Activated CD4-positive, alpha-beta T cell treated with anti-CD3 and anti-CD28 coated beads, Interleukin-2, amount 10 ng/mL, durations not matched to agents 24 days and 14 days (primary cell): ENCODE measurements around the gene GALNT9. TPM values are rescaled to one million over a fixed set of nuclear protein-coding genes. Genes with fewer than 3 reads are reported as not detected.

Experiments
- DNase-seq: peaks from one replicate; pipeline ENCODE4 v3.0.0; 2022
- H3K27ac Mint-ChIP-seq: one replicate; pipeline ENCODE4 v1.8.0; 2022; ENCODE audit warnings: mild to moderate bottlenecking, mixed read lengths
- H3K27me3 Mint-ChIP-seq: one replicate; pipeline ENCODE4 v1.8.0; 2022; ENCODE audit warnings: mixed read lengths
- H3K36me3 Mint-ChIP-seq: one replicate; pipeline ENCODE4 v1.8.0; 2022; ENCODE audit warnings: low read depth, mild to moderate bottlenecking, mixed read lengths
- H3K4me1 Mint-ChIP-seq: one replicate; pipeline ENCODE4 v1.8.0; 2021; ENCODE audit warnings: mixed read lengths
- H3K4me3 Mint-ChIP-seq: one replicate; pipeline ENCODE4 v1.8.0; 2022; ENCODE audit warnings: mild to moderate bottlenecking, moderate library complexity, mixed read lengths
- H3K9me3 Mint-ChIP-seq: one replicate; pipeline ENCODE4 v1.8.0; 2021; ENCODE audit warnings: mixed read lengths
- intact Hi-C: fragments of 100-400 bp; cut with micrococcal nuclease; formaldehyde crosslinking; loops from one replicate; pipeline ENCODE4 v1.15.1; 2023
- total RNA-seq: library from RNA; stranded (reverse); gene quantifications from 2 replicates; pipeline ENCODE4 v1.2.3, GENCODE V29; 2022

GALNT9 gene
- total RNA-seq, 1 donor from 2014 or later = not detected

DNA sequence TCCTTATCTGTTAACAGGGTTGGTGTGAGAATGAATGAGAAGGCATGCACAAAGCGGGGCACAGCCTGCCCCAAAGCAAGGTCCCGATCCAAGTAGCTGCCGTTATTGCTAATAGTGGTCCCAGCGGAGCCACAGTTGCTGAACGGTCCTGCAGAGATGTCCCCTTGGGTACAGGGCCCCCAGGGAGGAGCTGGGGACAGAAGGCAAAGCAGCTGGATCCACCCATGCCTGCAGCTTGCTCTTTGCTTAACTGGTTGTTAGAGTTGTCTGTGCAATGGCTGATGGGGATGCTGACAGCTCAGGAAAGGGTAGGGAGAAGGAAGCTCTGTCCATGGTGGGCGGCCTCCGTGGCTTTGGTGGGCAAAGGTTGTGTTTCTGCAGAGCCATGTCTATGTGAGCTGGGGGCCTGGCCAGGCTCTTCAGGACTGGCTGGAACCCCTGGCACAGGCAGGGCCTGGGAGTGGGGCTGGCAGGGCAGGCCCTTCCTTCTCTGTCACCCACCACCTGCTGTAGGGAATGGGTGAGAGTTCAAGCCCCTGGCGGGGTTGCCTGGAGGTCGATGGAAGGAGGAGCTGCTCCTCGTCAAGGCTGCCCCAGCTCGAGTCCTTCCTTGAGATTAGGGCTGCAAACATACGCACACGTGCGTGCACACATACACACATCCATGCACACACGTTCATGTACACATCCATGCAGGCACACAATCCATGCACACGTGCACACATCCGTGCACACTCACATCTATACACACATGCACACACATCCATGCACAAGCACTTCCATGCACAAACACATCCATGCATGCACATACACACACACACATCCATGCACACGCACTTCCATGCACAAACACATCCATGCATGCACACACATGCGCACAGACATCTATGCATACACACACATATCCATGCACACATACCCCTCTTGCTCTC lies 149.7 kb downstream of the GALNT9 start:
- H3K9me3 Mint-ChIP-seq = no peaks in the 10 kb centered on the region
- H3K4me3 Mint-ChIP-seq = no peak overlapping the region
- H3K27ac Mint-ChIP-seq = no peak overlapping the region
- peaks cover 19% of the 10 kb centered on the region for H3K4me1 Mint-ChIP-seq
- intact Hi-C loops = no loop called here
- H3K36me3 Mint-ChIP-seq = peaks cover 2% of the 10 kb centered on the region
- H3K27me3 Mint-ChIP-seq = peaks cover 8% of the 10 kb centered on the region
- no peak for DNase-seq

DNA sequence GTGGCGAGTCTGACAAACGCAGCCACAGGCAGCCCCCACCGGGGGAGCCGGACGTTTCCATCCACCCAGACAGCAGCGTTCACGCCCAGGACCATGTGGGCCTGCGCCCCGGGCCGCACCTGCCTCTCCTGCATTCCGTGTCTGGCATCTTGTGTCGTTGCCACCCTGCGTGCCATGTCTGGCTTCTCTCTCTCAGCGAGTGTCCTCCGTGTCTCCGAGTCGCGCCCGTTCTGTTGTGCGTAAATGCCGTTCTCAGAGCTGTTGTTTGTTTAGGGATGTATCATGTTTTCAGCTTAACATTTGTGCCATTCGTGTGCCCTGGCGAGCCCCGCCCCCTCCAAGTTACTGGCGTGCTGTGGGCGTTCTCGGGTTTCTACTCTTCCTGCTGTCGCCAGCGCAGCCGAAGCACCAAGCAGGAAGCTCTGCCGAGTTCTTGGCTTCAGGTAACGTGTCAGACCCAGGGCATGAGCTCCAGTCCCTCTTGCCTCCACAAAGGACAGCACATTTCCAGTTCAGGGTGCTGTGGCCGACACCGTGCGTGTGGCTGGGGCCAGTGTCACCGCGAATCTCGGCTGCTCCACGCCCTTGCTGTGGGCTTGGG lies 150.5 kb downstream of the GALNT9 start:
- intact Hi-C loops = no loop called here
- Mint-ChIP-seq H3K27ac (peak overlapping the region; percentile 50), H3K4me3 (peak overlapping the region; percentile 63), H3K9me3 (no peaks in the 10 kb centered on the region), H3K36me3 (no peaks in the 10 kb centered on the region), H3K27me3 (peaks cover 4% of the 10 kb centered on the region), H3K4me1 (peaks cover 16% of the 10 kb centered on the region)
- DNase-seq = peak; percentile 80

DNA sequence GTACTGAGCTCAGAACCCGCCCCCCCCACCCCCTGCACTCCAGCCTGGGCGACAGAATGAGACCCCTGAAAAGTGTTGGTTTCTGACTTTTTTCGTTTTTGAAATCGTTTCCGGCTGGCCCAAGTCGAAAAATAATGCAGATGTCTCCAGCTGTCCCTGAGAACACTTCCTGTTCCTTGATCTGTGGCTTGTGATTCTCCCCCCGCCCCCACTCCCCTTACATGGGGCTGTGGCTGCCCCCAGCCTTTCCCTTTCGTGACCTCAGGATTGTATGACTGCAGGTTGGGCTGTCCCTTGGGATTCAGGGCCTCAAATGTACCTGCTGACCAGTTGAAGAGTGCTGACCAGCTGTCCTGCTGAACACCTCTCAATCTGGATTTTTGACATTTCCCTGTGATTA lies 151.1 kb downstream of the GALNT9 start:
- peaks cover 17% of the 10 kb centered on the region for H3K4me1 Mint-ChIP-seq
- no peaks in the 10 kb centered on the region for H3K36me3 Mint-ChIP-seq
- no peak for DNase-seq
- intact Hi-C loops = no loop called here
- H3K4me3 Mint-ChIP-seq = peak overlapping the region; percentile 63
- no peaks in the 10 kb centered on the region for H3K9me3 Mint-ChIP-seq
- H3K27me3 Mint-ChIP-seq = peaks cover 2% of the 10 kb centered on the region
- no peak overlapping the region for H3K27ac Mint-ChIP-seq

DNA sequence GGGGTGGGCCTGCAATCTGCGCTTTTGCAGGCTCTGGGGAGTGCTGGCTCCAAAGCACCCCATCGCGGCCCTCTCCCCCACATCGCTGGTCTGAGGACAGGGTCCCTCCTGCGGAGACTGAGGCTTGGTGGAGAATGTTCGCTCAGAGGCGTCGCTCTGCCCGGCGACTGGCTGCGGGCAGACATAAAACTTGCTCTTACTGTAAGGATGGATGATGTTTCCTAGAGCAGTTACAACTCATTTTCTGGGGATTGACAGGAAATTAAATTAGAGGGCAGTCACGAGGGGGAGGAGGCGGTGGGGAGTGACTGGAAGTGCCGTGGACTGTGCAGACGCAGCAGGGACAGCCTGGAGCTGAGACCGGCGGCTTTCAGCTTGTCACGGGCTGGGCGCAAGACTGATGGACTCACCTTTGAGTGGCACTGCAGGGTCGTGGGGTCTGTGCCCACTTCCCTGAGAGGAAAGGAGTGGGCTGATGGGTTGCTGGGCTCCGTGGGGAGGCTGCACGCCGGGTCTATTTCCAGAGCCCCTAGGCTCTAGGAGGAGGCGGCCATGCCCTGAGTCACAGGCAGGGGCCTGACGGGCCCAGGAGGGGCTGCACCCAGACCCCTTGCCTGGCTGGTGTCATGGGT lies 152.4 kb downstream of the GALNT9 start:
- intact Hi-C loops = no loop called here
- Mint-ChIP-seq H3K4me3 (no peak overlapping the region), H3K4me1 (peaks cover 25% of the 10 kb centered on the region), H3K36me3 (no peaks in the 10 kb centered on the region), H3K27ac (no peak overlapping the region), H3K9me3 (no peaks in the 10 kb centered on the region), H3K27me3 (peaks cover 2% of the 10 kb centered on the region)
- no peak for DNase-seq

DNA sequence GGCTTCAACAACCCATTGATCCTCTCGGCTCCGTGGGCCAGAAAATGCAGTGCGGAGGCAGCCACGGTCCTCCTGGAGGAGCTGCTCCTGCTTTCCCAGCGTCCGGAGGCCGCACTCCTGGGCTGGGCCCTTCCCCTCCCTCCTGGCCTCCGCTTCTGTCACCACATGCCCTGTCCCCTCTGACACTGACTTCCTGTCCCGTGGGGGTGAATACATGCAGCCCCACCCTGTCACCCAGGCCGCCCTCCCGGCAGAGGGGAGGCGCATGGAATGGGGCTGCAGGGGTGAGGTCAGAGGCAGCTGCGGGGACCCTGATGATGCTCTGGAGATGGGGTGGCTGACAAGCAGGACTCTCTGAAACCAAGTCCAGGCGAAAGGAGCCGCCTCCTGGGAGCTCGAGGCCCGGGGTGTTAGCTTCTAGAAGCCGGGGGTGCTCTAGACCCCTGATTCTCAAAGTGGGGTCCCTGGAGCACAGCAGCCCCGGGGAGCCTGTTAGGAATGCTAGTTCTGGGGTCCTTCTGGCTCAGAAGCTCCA lies 152.9 kb downstream of the GALNT9 start:
- Mint-ChIP-seq H3K27me3 (peaks cover 2% of the 10 kb centered on the region), H3K27ac (no peak overlapping the region), H3K36me3 (no peaks in the 10 kb centered on the region), H3K9me3 (no peaks in the 10 kb centered on the region), H3K4me3 (no peak overlapping the region), H3K4me1 (peaks cover 25% of the 10 kb centered on the region)
- intact Hi-C loops = no loop called here
- no peak for DNase-seq

DNA sequence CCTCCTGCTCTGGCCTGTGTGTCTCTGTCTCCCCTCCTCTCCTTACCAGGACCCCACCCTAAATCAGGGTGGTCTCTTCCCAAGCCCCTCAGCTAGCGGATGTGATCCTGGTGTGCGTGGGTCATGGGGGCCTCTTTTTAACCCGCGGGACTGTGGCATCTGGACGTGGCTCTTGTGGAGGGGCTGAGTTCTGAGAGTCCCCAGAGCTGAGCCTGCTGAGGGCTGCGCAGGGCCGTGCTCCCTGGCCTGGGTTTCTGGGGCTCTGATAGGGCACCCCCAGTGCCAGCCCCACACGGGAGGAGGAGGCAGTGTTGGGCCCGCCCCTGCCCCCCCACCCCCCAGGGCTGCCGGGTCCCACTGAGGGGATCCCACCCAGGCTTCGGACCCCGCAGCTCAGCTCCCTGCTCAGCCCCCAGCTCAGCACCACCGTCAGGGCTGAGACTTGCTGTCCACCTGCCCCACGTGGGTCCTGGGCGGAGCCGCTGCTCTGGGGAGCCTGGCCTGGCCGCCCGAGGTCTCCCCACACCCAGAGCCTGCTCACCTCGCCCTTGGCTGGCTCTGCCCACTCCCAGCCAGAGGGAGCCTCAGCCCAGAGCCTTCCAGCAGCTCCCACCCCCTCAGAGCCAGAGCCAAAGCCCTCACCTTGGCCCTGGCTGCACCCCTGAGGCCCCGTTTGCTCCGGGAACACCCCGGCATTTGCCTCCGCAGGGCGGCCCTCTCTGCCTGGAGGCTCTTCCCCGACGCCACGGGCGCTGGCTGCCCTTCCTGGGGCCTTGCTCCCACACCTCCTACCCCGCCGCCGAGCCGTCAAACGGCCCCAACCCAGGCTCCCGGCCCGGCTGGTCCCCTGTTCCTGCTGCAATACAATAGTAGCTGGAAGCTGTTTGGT lies 153.6 kb downstream of the GALNT9 start:
- peaks cover 25% of the 10 kb centered on the region for H3K4me1 Mint-ChIP-seq
- no peak overlapping the region for H3K4me3 Mint-ChIP-seq
- H3K27ac Mint-ChIP-seq = no peak overlapping the region
- no peaks in the 10 kb centered on the region for H3K9me3 Mint-ChIP-seq
- H3K36me3 Mint-ChIP-seq = no peaks in the 10 kb centered on the region
- no peak for DNase-seq
- H3K27me3 Mint-ChIP-seq = peaks cover 2% of the 10 kb centered on the region
- intact Hi-C loops = no loop called here

DNA sequence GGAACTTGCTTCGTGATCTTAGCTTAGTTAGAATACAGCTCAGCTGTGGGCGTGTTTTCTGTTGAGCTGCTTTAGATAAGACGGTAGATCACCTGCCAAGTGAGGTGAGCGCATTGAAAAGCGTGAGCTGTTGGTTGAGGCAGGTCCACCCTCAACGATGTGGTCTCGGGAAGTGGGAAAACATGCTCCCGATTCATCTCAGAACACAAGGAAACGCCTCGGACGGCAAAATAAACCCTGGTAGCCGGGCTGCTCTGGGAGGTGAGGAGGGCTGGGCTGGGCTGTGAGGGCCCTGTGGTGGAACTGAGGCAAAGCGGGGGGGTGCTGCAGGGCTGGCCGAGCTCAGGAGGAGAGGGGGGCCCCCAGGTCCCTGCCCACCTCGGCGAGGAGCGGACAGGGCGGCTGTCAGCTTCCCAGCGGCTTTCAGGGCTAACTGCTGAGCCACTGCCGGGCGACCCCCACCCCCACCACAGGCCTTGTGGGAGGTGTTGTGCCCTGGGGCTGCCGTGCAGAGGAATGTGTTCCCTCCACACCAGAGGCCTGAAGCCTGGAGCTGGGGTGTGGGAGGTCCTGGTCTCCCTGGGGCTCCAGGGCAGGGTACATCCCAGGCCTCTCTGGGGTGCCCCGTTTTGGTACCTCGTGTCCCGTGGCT lies 154.4 kb downstream of the GALNT9 start:
- Mint-ChIP-seq H3K27me3 (peaks cover 2% of the 10 kb centered on the region), H3K4me3 (no peak overlapping the region), H3K4me1 (peaks cover 22% of the 10 kb centered on the region), H3K36me3 (no peaks in the 10 kb centered on the region), H3K9me3 (no peaks in the 10 kb centered on the region), H3K27ac (no peak overlapping the region)
- intact Hi-C loops = no loop called here
- no peak for DNase-seq

DNA sequence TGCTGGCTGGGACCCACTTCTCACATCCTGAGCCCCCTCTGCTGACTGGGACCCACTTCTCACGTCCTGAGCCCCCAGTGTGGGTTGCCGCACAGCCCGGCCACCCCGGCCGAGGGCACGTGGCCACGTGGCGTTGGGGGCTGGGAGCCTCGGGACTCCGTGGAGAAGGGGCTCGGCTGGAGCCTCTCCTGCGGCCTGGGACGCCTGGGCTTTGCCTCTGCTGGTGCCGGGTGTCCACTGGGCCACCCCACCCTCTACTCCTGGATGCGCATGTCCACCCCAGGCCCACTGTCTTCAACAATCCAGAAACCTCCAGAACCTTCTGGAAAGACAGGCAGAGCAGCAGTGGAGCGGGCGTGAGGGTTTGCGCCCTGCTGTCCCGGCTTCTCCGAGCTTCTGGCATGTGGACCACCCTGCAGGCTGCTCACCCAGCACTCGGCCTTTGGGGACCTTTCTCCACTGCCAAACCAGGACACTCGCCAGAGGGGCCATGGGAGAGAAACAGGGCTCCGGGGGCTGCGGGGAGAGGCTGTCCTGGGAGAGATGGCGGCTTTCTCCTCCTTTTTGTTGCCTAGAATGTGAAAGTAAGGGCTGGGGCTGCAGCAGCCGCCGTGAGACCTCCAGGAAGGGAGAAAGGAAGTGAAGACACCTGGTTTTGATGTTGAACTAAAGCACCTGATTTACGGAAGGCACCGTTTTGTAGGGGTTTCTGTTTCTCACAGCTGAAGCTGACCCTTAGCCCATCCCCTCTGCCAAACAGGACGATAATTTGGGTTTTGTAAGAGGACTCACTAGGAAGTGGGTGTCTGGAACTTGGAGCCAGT lies 155.2 kb downstream of the GALNT9 start:
- no peak for DNase-seq
- no peaks in the 10 kb centered on the region for H3K36me3 Mint-ChIP-seq
- peaks cover 19% of the 10 kb centered on the region for H3K4me1 Mint-ChIP-seq
- intact Hi-C loops = no loop called here
- H3K4me3 Mint-ChIP-seq = no peak overlapping the region
- peaks cover 2% of the 10 kb centered on the region for H3K27me3 Mint-ChIP-seq
- no peaks in the 10 kb centered on the region for H3K9me3 Mint-ChIP-seq
- H3K27ac Mint-ChIP-seq = no peak overlapping the region

DNA sequence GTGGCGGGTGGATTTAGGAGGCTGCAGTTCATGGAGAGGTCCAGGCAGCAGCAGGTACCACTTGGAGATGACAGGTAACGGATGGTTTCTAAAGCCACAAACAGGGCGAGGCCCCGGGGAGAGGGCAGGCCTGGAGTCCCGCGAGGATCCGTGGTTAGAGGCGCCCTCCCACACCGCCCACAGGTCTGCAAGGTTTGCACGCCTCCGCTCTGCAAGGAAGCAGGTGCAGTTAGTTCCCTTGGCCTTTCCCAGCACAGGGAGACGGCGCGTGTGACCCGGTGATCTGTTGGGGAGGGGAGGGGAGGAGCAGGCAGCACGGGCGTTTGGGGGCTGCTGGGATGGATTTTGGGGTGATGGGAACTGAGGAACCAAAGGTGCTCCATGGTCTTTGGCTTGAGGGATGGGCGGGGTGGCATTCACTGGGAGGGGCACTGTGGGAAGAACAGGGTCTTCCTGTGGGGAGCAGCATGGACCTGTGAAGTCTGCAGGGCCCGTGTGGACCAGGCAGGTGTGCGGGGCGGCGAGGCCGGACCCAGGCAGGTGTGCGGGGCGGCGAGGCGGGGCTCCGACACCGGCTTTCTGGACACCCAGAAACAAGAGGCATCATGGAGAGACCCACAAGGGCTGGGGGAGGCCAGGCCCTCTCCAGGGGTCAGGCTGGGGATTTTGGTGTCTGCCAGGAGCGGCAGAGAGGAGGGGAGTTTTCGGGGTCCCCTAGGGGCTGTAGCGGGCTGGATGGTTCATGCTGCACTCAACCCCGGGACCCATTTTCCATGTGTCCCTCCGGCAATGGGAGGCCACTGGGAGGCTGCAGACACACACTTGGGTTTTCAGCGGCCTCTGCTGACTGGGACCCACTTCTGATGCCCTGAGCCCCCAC lies 156.0 kb downstream of the GALNT9 start:
- intact Hi-C loops = no loop called here
- H3K27me3 Mint-ChIP-seq = peaks cover 1% of the 10 kb centered on the region
- H3K9me3 Mint-ChIP-seq = no peaks in the 10 kb centered on the region
- peak; percentile 81 for DNase-seq
- H3K4me3 Mint-ChIP-seq = peak overlapping the region; percentile 70
- H3K27ac Mint-ChIP-seq = no peak overlapping the region
- H3K4me1 Mint-ChIP-seq = peaks cover 13% of the 10 kb centered on the region
- no peaks in the 10 kb centered on the region for H3K36me3 Mint-ChIP-seq

DNA sequence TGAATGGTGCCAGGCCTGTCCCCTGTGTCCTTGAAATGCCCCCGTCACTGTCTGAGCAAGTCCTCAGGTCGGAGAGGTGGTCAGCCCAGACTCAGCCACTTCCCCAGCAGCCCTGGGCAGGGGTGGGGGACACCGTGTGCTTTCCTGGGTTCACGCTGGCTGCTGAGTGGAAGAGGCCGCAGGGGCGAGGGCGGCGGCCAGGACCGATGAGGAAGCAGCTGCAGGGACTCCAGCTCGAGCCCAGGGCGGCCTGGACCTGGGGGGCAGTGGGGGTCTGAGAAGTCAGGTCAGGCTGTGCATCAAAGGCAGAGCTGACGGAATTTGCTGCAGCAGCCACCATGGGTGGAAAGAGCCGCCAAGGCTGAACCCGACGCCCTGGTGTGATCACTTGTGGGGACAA lies 156.8 kb downstream of the GALNT9 start:
- H3K4me1 Mint-ChIP-seq = peaks cover 12% of the 10 kb centered on the region
- no peak overlapping the region for H3K27ac Mint-ChIP-seq
- intact Hi-C loops = no loop called here
- no peak for DNase-seq
- no peaks in the 10 kb centered on the region for H3K36me3 Mint-ChIP-seq
- peak overlapping the region; percentile 70 for H3K4me3 Mint-ChIP-seq
- no peaks in the 10 kb centered on the region for H3K9me3 Mint-ChIP-seq
- H3K27me3 Mint-ChIP-seq = no peaks in the 10 kb centered on the region

DNA sequence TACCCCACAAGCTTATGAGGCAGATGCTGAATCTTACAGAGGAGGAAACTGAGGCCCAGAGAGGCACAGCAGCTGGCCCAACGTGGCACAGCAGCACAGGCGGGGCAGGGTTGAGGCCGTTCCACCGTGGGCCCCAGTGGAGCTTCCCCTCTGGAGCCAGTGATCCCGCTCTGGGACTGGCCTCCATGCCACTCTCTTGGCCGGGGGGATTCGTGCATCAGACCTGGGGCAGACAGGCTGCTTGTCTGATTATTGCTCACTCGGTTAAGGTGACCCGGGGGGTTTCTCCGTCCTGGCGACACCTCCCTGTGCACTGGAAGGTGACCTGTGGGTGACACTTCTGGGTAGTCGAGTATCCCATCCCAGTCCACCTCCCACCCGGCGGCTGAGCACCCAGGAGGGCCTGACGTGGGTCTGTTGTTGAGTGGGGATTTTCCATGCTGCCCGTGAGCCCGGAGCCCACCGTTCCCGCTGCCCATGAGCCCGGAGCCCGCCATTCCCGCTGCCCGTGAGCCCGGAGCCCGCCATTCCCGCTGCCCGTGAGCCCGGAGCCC lies 157.3 kb downstream of the GALNT9 start:
- H3K9me3 Mint-ChIP-seq = peaks cover 2% of the 10 kb centered on the region
- intact Hi-C loops = no loop called here
- peaks cover 2% of the 10 kb centered on the region for H3K36me3 Mint-ChIP-seq

More for the DNA sequence above, 157.3 kb downstream of the GALNT9 start:
- H3K4me3 Mint-ChIP-seq = no peak overlapping the region
- no peaks in the 10 kb centered on the region for H3K27me3 Mint-ChIP-seq
- H3K4me1 Mint-ChIP-seq = peaks cover 12% of the 10 kb centered on the region
- no peak overlapping the region for H3K27ac Mint-ChIP-seq
- no peak for DNase-seq
